ENCODE data around the gene FSTL4.

Gene FSTL4

GRCh38 chr5:133278317-133278716 lies 334.0 kb downstream of the FSTL4 start:
- no peak for DNase-seq

- no peak for DNase-seq
Observed at GRCh38 chr5:133277744-133278143, 334.6 kb downstream of the FSTL4 start.

GRCh38 chr5:133276171-133276570 lies 336.2 kb downstream of the FSTL4 start:
- no peak for DNase-seq

GRCh38 chr5:133275631-133276030 lies 336.7 kb downstream of the FSTL4 start:
- no peak for DNase-seq

GRCh38 chr5:133274597-133274935 lies 337.8 kb downstream of the FSTL4 start:
- DNase-seq, result no peak

GRCh38 chr5:133273661-133274596 lies 338.4 kb downstream of the FSTL4 start:
- no peak for DNase-seq

DNA sequence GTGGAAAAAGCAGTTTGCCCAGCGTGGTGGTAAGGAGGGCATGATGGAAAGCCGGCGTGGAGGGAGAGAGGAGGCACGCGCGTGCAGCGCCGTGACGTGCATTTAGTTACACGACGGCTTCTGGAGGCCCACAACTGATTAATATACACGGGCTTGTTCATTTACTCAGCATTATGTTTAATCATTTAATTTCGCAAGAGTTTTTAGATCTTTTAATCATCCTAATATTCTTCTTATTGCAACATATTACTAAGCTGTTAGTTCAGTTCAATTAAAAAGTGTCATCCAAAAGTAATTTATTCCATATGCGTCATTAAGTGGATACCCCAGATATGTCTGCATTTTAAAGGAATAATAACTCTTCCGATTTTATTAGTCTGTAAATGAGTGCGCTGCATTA lies 340.0 kb downstream of the FSTL4 start:
- no peak for DNase-seq

DNA sequence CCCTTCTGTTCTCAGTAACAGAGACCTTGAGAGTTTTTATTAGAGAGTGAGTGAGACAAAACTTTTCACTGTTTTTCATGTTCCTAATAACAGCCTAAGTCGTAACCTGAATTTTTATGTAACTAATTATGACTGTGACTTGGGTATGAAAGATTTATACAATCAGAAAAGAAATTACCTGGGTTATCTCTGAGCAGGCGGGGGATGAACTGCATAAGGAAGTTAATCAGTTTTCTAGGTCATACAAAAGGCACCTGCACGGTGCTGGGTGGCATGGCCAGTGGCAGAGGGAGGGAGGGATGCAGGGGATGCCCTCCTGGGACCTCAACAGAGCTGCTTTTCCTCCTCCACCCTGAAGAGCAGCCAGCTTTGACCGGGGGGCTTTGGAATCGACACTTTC lies 340.7 kb downstream of the FSTL4 start:
- no peak for DNase-seq

GRCh38 chr5:133269691-133270090 lies 342.6 kb downstream of the FSTL4 start:
- DNase-seq, result no peak

DNA sequence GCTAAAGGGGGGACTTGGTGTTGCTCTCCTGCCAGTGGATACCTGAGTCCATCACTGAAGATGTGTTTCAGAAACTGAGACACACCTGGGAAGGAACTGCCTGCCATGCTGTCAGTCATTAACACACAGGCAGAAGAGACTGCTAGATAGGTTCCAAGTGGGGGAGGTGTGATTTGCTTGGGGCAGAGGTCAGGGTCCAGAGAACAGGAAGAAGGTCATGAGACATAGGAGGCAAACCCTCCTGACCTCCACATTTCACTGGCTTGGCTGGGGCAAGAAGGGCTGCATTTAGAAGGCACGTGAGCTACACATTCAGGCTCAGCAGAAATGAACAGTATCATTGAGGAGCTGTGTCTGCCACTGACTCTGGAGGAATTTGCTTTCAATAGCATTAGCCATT lies 344.7 kb downstream of the FSTL4 start:
- no peak for DNase-seq

- DNase-seq, result no peak
Observed at GRCh38 chr5:133266966-133267365, 345.4 kb downstream of the FSTL4 start.

GRCh38 chr5:133266527-133266878 lies 345.8 kb downstream of the FSTL4 start:
- no peak for DNase-seq

- DNase-seq, result no peak
Observed at GRCh38 chr5:133265720-133266526, 346.4 kb downstream of the FSTL4 start.

DNA sequence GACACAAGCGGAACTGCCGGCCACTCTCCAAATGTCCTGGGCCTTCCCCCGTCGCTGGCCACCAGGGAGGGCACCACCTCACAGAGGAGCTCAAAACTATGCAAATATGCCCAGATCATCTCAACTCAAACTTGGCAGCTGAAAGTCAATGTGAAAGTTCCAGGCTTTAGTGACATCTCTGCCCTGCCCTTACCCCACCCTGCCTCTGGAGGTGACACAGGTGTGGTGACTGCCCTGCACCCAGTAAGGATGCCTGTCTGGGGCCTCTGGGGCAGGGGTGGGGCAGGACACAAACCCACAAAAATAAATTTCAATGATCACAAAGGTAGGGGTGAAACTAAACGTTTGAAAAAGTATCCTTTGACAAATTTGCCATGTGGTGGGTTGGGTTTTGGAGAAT lies 347.1 kb downstream of the FSTL4 start:
- no peak for DNase-seq

GRCh38 chr5:133262690-133263089 lies 349.7 kb downstream of the FSTL4 start:
- DNase-seq, result no peak

DNA sequence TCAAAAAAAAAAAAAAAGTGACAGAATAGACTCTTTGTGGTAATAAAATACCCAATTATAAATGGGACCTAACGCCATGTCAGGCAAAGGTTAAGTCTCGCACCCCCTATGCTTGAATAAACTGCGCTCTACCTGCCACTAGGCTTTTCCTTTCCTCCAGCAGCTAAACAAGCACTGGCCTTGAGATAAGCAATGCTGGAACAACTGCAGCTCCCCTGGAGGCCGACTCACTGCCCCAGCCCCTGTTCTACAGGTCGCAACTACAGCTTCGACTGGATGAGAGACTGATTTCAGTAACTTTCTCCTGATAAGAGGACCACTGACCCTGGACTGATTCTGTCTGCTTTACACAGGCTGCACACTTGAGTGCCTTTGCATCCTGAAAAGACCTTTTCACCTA lies 350.3 kb downstream of the FSTL4 start:
- no peak for DNase-seq

DNA sequence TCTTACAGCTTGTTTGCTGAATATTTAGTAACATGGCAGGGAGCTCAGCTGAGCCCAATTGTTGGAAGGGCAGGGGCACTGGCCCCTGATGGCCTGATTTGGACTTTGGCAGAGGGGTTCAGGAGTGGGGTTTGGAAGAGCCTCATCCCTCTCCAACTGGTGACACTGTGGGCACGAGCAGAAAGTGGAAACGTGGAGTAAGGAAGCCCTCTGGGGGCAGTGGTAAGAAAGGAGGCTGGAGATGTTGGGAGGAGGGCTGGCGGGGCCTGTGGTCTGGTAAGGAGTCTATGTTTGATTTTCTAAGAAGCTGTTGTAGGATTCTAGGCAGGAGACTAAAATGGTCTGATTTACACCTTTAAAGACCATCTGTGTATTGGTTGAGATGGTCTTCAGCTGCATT lies 351.6 kb downstream of the FSTL4 start:
- no peak for DNase-seq

GRCh38 chr5:133259199-133259997 lies 352.9 kb downstream of the FSTL4 start:
- peak; percentile 37 for DNase-seq

GRCh38 chr5:133257977-133258376 lies 354.4 kb downstream of the FSTL4 start:
- no peak for DNase-seq

DNA sequence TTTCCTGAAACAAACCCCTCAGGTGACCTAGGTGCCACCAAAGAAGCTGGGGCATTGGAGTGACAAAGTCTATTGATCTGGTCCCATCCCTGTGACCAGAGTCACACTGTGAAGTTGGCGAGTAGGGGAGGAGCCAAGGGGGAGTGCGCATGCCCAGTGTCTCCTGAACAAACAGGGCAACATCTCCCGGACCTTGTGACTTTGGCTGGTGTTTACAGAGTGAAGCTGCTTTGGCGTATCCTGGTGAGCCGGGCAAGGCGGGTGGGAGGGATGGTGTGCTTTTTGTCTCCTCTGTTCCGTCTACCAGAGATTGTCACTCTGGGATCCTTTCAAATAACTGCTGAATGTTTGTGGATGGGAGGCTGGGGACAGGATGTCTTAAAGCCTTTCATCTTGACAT lies 356.1 kb downstream of the FSTL4 start:
- DNase-seq, result no peak

GRCh38 chr5:133254803-133255202 lies 357.5 kb downstream of the FSTL4 start:
- no peak for DNase-seq

- no peak for DNase-seq
Observed at GRCh38 chr5:133253671-133254070, 358.7 kb downstream of the FSTL4 start.

GRCh38 chr5:133253070-133253469 lies 359.3 kb downstream of the FSTL4 start:
- no peak for DNase-seq

GRCh38 chr5:133252133-133252480 lies 360.2 kb downstream of the FSTL4 start:
- no peak for DNase-seq

All from NCI-H2171 (cell line).